Activated naive CD8-positive, alpha-beta T cell treated with anti-CD3 and anti-CD28 coated beads, Interleukin-2, amount 50 U/mL, for 16 hours (primary cell): Measurements from ENCODE around the gene NKX2-3.

Experiments
- DNase-seq: peaks from one replicate; pipeline ENCODE4 v3.0.0-alpha.2; 2020; ENCODE audit warnings: low read depth, low spot score

The NKX2-3 gene

GRCh38 chr10:99532687-99533495 is at the start of gene NKX2-3:
TSS of gene NKX2-3 (plus strand) at chr10:99532942. CDS start at chr10:99533132, 190 bp downstream.
- DNase-seq: no peak

- no peak for DNase-seq
Observed at GRCh38 chr10:99484626-99485581, 47.8 kb upstream of the NKX2-3 start.

- DNase-seq: no peak
Observed at GRCh38 chr10:99487125-99487807, 45.5 kb upstream of the NKX2-3 start.

- DNase-seq: no peak
Observed at GRCh38 chr10:99489271-99489670, 43.5 kb upstream of the NKX2-3 start.

- no peak for DNase-seq
Observed at GRCh38 chr10:99497343-99498025, 35.3 kb upstream of the NKX2-3 start.

GRCh38 chr10:99506416-99506815 is 26.3 kb upstream of the NKX2-3 start:
- no peak for DNase-seq

GRCh38 chr10:99507265-99507664 is 25.5 kb upstream of the NKX2-3 start:
- no peak for DNase-seq

- no peak for DNase-seq
Observed at GRCh38 chr10:99513061-99513460, 19.7 kb upstream of the NKX2-3 start.

- no peak for DNase-seq
Observed at GRCh38 chr10:99519690-99520039, 13.1 kb upstream of the NKX2-3 start.

GRCh38 chr10:99520040-99520846 is 12.5 kb upstream of the NKX2-3 start:
- DNase-seq: no peak

- DNase-seq: no peak
Observed at GRCh38 chr10:99520847-99521764, 11.6 kb upstream of the NKX2-3 start.

GRCh38 chr10:99521765-99522469 is 10.8 kb upstream of the NKX2-3 start:
- DNase-seq: no peak

- DNase-seq: no peak
Observed at GRCh38 chr10:99522470-99523250, 10.1 kb upstream of the NKX2-3 start.

- DNase-seq: no peak
Observed at GRCh38 chr10:99523251-99523773, 9.4 kb upstream of the NKX2-3 start.

- DNase-seq: no peak
Observed at GRCh38 chr10:99524050-99524666, 8.6 kb upstream of the NKX2-3 start.

- no peak for DNase-seq
Observed at GRCh38 chr10:99524736-99525380, 7.9 kb upstream of the NKX2-3 start.

GRCh38 chr10:99525897-99526296 is 6.8 kb upstream of the NKX2-3 start:
- no peak for DNase-seq
